Ishikawa (cell line): ENCODE data around the gene STX18.
A peak's percentile ranks its signal among the peaks of the same experiment; 100 is the strongest.

Experiments
- CEBPB ChIP-seq: IDR thresholded peaks from 2 replicates; pipeline ENCODE4 v1.6.1; 2012
- CREB1 ChIP-seq: IDR thresholded peaks from 2 replicates; pipeline ENCODE4 v1.6.1; 2012; ENCODE audit warnings: low read depth
- EGR1 ChIP-seq: IDR thresholded peaks from 2 replicates; pipeline ENCODE4 v1.6.1; 2012
- EP300 ChIP-seq: IDR thresholded peaks from 2 replicates; pipeline ENCODE4 v1.6.1; 2012; ENCODE audit warnings: borderline replicate concordance
- FOXM1 ChIP-seq: IDR thresholded peaks from 2 replicates; pipeline ENCODE4 v1.6.1; 2012; ENCODE audit warnings: low read depth, borderline replicate concordance
- NFIC ChIP-seq: IDR thresholded peaks from 2 replicates; pipeline ENCODE4 v1.6.1; 2012
- RAD21 ChIP-seq: IDR thresholded peaks from 2 replicates; pipeline ENCODE4 v1.6.1; 2012; ENCODE audit warnings: low read depth
- TAF1 ChIP-seq: IDR thresholded peaks from 2 replicates; pipeline ENCODE4 v1.6.1; 2012; ENCODE audit warnings: low read depth, mild to moderate bottlenecking
- TCF12 ChIP-seq: IDR thresholded peaks from 2 replicates; pipeline ENCODE4 v1.6.1; 2012; ENCODE audit warnings: low read depth
- TEAD4 ChIP-seq: IDR thresholded peaks from 2 replicates; pipeline ENCODE4 v1.6.1; 2012
- YY1 ChIP-seq: IDR thresholded peaks from 2 replicates; pipeline ENCODE4 v1.6.1; 2012; ENCODE audit warnings: low read depth
- ZBTB7A ChIP-seq: IDR thresholded peaks from 2 replicates; pipeline ENCODE4 v1.6.1; 2012; ENCODE audit warnings: low read depth
- TF ChIP-seq, protein P1 (sequence below): IDR thresholded peaks from 2 replicates; pipeline ENCODE4 v1.6.1; 2012
- TF ChIP-seq, protein P2 (sequence below): IDR thresholded peaks from 2 replicates; pipeline ENCODE4 v1.6.1; 2012; ENCODE audit warnings: low read depth, mild to moderate bottlenecking
- TF ChIP-seq, protein P3 (sequence below): IDR thresholded peaks from 2 replicates; pipeline ENCODE4 v1.6.1; 2012

The STX18 gene

DNA sequence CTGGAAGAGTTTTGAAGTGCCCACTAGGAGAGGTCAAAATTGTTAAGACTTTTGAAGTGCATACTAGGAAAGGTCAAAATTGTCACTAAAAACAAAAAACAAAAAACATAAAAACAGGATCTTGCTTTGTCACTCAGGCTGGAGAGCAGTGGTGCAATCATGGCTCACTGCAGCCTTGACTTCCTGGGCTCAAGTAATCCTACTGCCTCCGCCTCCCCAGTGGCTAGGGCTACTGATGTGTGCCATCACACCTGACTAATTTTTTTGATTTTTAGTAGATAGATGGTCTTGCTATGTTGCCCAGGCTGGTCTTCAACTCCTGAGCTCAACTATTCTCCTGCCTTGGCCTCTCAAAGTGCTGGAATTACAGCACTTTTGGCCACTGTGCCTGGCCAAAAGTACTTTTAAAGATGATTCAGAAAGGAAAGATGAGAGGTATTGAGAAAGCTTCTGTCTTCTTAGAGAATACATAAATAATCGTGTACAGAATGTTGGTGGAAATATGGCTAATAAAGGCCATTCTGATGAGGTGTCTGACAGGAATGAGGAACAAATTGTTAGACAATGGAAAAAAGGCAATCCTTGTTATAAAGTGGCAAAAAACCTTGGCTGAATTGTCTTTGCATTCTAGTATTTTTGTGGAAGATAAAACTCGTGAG lies 43.3 kb upstream of the STX18 start:
- TF ChIP-seq TCF12 (no peak), CEBPB (no peak), TEAD4 (peak; percentile 4; the same call in 1 of the 2 replicates), EP300 (no peak)
- TF ChIP-seq, protein P1, sequence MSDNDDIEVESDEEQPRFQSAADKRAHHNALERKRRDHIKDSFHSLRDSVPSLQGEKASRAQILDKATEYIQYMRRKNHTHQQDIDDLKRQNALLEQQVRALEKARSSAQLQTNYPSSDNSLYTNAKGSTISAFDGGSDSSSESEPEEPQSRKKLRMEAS = no peak
- TF ChIP-seq, protein P2, sequence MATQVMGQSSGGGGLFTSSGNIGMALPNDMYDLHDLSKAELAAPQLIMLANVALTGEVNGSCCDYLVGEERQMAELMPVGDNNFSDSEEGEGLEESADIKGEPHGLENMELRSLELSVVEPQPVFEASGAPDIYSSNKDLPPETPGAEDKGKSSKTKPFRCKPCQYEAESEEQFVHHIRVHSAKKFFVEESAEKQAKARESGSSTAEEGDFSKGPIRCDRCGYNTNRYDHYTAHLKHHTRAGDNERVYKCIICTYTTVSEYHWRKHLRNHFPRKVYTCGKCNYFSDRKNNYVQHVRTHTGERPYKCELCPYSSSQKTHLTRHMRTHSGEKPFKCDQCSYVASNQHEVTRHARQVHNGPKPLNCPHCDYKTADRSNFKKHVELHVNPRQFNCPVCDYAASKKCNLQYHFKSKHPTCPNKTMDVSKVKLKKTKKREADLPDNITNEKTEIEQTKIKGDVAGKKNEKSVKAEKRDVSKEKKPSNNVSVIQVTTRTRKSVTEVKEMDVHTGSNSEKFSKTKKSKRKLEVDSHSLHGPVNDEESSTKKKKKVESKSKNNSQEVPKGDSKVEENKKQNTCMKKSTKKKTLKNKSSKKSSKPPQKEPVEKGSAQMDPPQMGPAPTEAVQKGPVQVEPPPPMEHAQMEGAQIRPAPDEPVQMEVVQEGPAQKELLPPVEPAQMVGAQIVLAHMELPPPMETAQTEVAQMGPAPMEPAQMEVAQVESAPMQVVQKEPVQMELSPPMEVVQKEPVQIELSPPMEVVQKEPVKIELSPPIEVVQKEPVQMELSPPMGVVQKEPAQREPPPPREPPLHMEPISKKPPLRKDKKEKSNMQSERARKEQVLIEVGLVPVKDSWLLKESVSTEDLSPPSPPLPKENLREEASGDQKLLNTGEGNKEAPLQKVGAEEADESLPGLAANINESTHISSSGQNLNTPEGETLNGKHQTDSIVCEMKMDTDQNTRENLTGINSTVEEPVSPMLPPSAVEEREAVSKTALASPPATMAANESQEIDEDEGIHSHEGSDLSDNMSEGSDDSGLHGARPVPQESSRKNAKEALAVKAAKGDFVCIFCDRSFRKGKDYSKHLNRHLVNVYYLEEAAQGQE = no peak

DNA sequence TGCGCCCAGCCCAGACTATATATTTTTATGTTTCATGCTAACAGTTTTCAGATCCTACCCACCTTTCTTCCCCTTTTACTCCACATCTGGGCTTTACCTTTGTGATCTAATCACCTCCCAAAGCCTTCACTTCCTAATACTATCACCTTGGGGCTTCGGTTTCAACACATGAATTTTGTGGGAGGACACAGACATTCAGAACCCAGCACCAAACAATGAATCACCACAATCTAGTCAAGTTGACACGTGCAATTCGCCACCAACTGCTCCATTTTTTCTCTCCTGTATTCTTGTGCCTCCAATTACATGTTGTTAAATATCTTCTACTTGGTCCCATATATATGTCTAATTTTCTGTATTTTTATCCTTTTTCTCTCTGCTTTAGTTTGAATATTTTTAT lies 41.8 kb upstream of the STX18 start:
- TF ChIP-seq YY1 (no peak), EP300 (no peak), EGR1 (no peak), CEBPB (no peak), TCF12 (no peak), TAF1 (no peak), FOXM1 (no peak)
- TF ChIP-seq, protein P1 = no peak
- TF ChIP-seq, protein P2 = no peak

DNA sequence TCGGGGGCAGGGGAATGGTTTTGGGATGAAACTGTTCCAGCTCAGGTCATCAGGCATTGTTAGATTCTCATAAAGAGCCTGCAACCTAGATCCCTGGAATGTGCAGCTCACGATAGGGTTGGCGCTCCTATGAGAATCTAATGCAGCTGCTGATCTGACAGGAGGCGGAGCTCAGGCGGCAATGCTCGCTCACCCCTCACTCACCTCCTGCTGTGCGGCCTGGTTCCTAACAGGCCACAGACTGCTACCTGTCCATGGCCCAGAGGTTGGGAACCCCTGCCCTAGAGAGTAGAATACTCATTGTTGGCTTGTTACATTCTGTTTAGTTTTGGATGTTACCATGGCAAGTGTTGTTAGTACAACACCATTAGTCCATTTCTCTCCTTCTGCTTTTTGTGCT lies 40.8 kb upstream of the STX18 start:
- TF ChIP-seq, protein P3, sequence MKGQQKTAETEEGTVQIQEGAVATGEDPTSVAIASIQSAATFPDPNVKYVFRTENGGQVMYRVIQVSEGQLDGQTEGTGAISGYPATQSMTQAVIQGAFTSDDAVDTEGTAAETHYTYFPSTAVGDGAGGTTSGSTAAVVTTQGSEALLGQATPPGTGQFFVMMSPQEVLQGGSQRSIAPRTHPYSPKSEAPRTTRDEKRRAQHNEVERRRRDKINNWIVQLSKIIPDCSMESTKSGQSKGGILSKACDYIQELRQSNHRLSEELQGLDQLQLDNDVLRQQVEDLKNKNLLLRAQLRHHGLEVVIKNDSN = no peak
- 0 out of 2 replicates have a peak, but pooled peaks have one; percentile 20 for TF ChIP-seq TEAD4

DNA sequence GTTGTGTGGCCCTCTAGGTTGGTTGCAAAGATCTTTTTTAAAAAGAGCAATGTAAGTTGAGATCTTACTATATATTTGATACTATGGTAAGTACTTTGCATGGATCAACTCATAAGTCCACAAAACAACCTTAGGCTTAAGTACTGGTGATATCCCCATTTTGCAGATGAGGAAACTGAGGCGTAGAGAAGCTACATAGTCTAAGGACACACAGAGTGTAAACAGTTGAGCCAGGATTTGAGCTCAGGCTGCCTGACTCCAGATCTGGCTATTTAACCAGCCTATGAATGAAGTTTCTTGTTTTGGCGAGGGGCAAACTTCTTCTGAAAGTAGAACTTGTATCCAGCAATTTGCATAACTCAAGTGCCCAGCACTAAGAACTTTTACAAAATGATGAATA lies 38.6 kb upstream of the STX18 start:
- TF ChIP-seq, protein P1 = no peak
- no peak for TF ChIP-seq CEBPB
- no peak for TF ChIP-seq ZBTB7A

DNA sequence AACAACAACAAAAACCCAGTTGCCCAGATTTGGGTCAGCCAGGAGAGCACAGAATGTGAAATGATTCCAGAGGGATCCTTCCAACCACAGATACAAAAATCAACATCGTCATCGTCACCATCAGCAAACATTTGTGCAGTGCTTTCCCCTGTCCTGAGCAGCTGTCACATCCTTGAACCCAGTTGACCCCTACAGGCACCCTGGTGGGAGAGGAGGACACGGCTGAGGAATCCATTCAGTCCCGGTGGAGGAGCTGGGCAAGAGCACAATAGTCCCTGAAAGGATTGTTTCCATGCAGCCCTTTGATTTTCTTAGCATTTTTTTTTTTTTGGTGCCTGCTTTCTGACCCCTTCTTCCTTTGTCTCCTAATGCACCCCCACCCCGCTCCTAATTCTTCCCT lies 37.1 kb upstream of the STX18 start:
- TF ChIP-seq EGR1 (no peak), FOXM1 (no peak), YY1 (no peak), RAD21 (no peak), TAF1 (no peak), EP300 (no peak), TCF12 (no peak), NFIC (no peak), CEBPB (no peak), ZBTB7A (no peak), TEAD4 (no peak), CREB1 (no peak)
- TF ChIP-seq, protein P1 = no peak
- TF ChIP-seq, protein P3 = no peak
- TF ChIP-seq, protein P2 = no peak
